H4 (cell line): ENCODE data around the gene GNA12. TPM values are rescaled to one million over a fixed set of nuclear protein-coding genes. Genes with fewer than 3 reads are reported as not detected.

ENCODE experiments used
- DNase-seq: peaks from one replicate; pipeline ENCODE4 v3.0.0-alpha.2; 2015; ENCODE audit warnings: low spot score
- total RNA-seq: library from RNA; depleted of rRNA; stranded (reverse); fragments of >200 nt; shearing (Covaris generic); gene quantifications from 2 replicates; pipeline ENCODE4 v1.2.3, GENCODE V29; 2014

The GNA12 gene
- total RNA-seq, 1 experiment from 2014 or later: 24.4 TPM

- DNase-seq: no peak
Observed at GRCh38 chr7:2777898-2778535, 66.1 kb downstream of the GNA12 start.

GRCh38 chr7:2776401-2776800 lies 67.7 kb downstream of the GNA12 start:
- no peak for DNase-seq

- DNase-seq: no peak
Observed at GRCh38 chr7:2775785-2776184, 68.3 kb downstream of the GNA12 start.

- no peak for DNase-seq
Observed at GRCh38 chr7:2775376-2775775, 68.7 kb downstream of the GNA12 start.

- no peak for DNase-seq
Observed at GRCh38 chr7:2774935-2775334, 69.2 kb downstream of the GNA12 start.

- no peak for DNase-seq
Observed at GRCh38 chr7:2774280-2774679, 69.8 kb downstream of the GNA12 start.

GRCh38 chr7:2773608-2774007 lies 70.5 kb downstream of the GNA12 start:
- DNase-seq: no peak

- DNase-seq: no peak
Observed at GRCh38 chr7:2771274-2771731, 72.8 kb downstream of the GNA12 start.

GRCh38 chr7:2764621-2765020 lies 79.5 kb downstream of the GNA12 start:
- DNase-seq: no peak

- DNase-seq: no peak
Observed at GRCh38 chr7:2763597-2763996, 80.5 kb downstream of the GNA12 start.

- no peak for DNase-seq
Observed at GRCh38 chr7:2761801-2762497, 82.2 kb downstream of the GNA12 start.

GRCh38 chr7:2761131-2761624 lies 82.9 kb downstream of the GNA12 start:
- no peak for DNase-seq

- DNase-seq: peak; percentile 90
Observed at GRCh38 chr7:2760098-2760889, 83.8 kb downstream of the GNA12 start.

GRCh38 chr7:2759736-2760097 lies 84.4 kb downstream of the GNA12 start:
- no peak for DNase-seq

GRCh38 chr7:2758673-2759616 lies 85.2 kb downstream of the GNA12 start:
- no peak for DNase-seq

- DNase-seq: peak; percentile 100
Observed at GRCh38 chr7:2757904-2758672, 86.0 kb downstream of the GNA12 start.

GRCh38 chr7:2757361-2757903 lies 86.7 kb downstream of the GNA12 start:
- peak; percentile 96 for DNase-seq

GRCh38 chr7:2755531-2755930 lies 88.6 kb downstream of the GNA12 start:
- no peak for DNase-seq

- DNase-seq: no peak
Observed at GRCh38 chr7:2754912-2755311, 89.2 kb downstream of the GNA12 start.

GRCh38 chr7:2754086-2754485 lies 90.0 kb downstream of the GNA12 start:
- no peak for DNase-seq
